GM12892 (cell line): ENCODE data around the gene LEMD3.

Experiments
- POLR2A ChIP-seq: IDR thresholded peaks from 2 replicates; pipeline ENCODE4 v1.6.1; 2011; ENCODE audit warnings: low read depth, low read length, control low read depth
- POLR2AphosphoS5 ChIP-seq: IDR thresholded peaks from 2 replicates; pipeline ENCODE4 v1.6.1; 2011; ENCODE audit warnings: low read depth, low read length, control low read depth
- TAF1 ChIP-seq: IDR thresholded peaks from 2 replicates; pipeline ENCODE4 v1.6.1; 2011; ENCODE audit warnings: low read depth, mild to moderate bottlenecking, control low read depth, low read length, borderline replicate concordance

DNA sequence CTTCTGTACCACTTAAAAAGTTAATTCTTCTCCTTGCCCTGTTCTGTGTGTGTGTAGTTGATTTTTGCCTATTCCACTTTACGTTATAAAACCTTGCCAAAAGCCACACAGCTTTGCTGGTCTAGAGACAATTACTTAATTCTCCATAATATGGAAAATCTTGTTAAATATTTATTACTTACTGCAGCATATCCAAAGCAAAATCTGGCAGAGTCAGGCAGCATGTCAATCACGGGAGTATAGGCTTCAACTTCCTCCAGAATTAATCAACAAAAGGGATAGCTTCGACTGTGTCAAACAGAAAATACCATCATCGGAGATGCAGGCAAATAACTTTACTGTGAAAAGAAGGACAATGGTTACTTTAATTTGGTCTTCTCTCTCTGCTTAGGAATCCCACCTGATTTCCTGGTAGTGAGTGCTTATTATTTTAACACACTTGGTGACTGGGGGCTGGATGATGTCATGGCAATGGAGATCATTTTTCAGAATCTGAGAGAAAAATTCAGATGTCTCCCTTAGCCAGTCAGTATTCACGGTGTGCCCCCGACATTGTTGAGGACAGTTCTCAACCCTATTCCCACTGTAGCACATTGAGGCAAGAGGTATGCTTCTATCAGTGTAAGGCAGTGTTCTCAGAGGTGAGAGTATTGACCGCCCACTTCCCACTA, 105.4 kb downstream of the LEMD3 start:
- TF ChIP-seq POLR2A = no peak
- TF ChIP-seq POLR2AphosphoS5 = no peak
- TF ChIP-seq TAF1 = no peak
